Hepatocyte (in vitro differentiated cells): ENCODE results near the gene MBNL1. TPM values are rescaled to one million over a fixed set of nuclear protein-coding genes. Genes with fewer than 3 reads are reported as not detected.

Experiments
- DNase-seq: peaks from one replicate; pipeline ENCODE4 v3.0.0-alpha.2; 2016; ENCODE audit warnings: low spot score
- H2AFZ ChIP-seq: fragments of 200-600 bp; sonication (generic); 2 replicates; pipeline ENCODE4 v1.6.0; 2016; ENCODE audit warnings: antibody characterized with exemption, mild to moderate bottlenecking
- H3K27ac ChIP-seq: fragments of 200-600 bp; sonication (generic); 2 replicates; pipeline ENCODE4 v1.5.1; 2016; ENCODE audit warnings: mild to moderate bottlenecking
- H3K27me3 ChIP-seq: fragments of 200-600 bp; sonication (generic); 2 replicates; pipeline ENCODE4 v1.6.1; 2016
- H3K36me3 ChIP-seq: fragments of 200-600 bp; sonication (generic); replicated peaks from 2 replicates; pipeline ENCODE4 v1.5.1; 2016; ENCODE audit warnings: low read depth; ENCODE audit not compliant: insufficient read depth
- H3K4me1 ChIP-seq: fragments of 200-600 bp; sonication (generic); 2 replicates; pipeline ENCODE4 v1.5.1; 2016; ENCODE audit warnings: mild to moderate bottlenecking, moderate library complexity; ENCODE audit not compliant: insufficient read depth
- H3K4me2 ChIP-seq: fragments of 200-600 bp; sonication (generic); 2 replicates; pipeline ENCODE4 v1.6.0; 2016
- H3K4me3 ChIP-seq: fragments of 200-600 bp; sonication (generic); 2 replicates; pipeline ENCODE4 v1.5.1; 2016; ENCODE audit warnings: mild to moderate bottlenecking
- H3K79me2 ChIP-seq: fragments of 200-600 bp; sonication (generic); 2 replicates; pipeline ENCODE4 v1.6.0; 2017; ENCODE audit warnings: mild to moderate bottlenecking
- H3K9me2 ChIP-seq: fragments of 200-600 bp; sonication (generic); replicated peaks from 2 replicates; pipeline ENCODE4 v1.6.0; 2017; ENCODE audit warnings: mild to moderate bottlenecking; ENCODE audit not compliant: insufficient read depth
- H3K9me3 ChIP-seq: fragments of 200-600 bp; sonication (generic); 2 replicates; pipeline ENCODE4 v1.5.1; 2016; ENCODE audit warnings: low read depth, mild to moderate bottlenecking
- H4K20me1 ChIP-seq: fragments of 200-600 bp; sonication (generic); 2 replicates; pipeline ENCODE4 v1.6.0; 2016; ENCODE audit warnings: mild to moderate bottlenecking; ENCODE audit not compliant: insufficient read depth, poor library complexity, severe bottlenecking
- EZH2 ChIP-seq: fragments of 200-600 bp; sonication (generic); IDR thresholded peaks from 2 replicates; pipeline ENCODE4 v1.6.1; 2016; ENCODE audit warnings: antibody characterized with exemption, mild to moderate bottlenecking, borderline replicate concordance
- EZH2phosphoT487 ChIP-seq: fragments of 200-600 bp; sonication (generic); IDR thresholded peaks from one replicate; pipeline ENCODE4 v1.6.1; 2018; ENCODE audit warnings: antibody characterized with exemption, mild to moderate bottlenecking, low read depth, moderate library complexity; ENCODE audit not compliant: unreplicated experiment, severe bottlenecking
- WGBS: methylation state at CpG from one replicate; pipeline ENCODE4 v1.1.6; 2016; ENCODE audit warnings: low lambda C conversion rate; ENCODE audit errors: missing lambda C conversion rate; 5-methylcytosine and 5-hydroxymethylcytosine counted together
- polyA plus RNA-seq: library from polyadenylated mRNA; unstranded; fragments of >200 nt; fragmentation: Nextera tagmentation; extraction: Ambion mirVana; gene quantifications from 2 replicates; pipeline ENCODE4 v1.2.1, GENCODE V29; 2016
- total RNA-seq: library from RNA; depleted of rRNA; stranded (reverse); fragments of >200 nt; gene quantifications from 2 replicates; pipeline ENCODE4 v1.2.3, GENCODE V29; 2014
- TF ChIP-seq, protein P1 (sequence below): fragments of 200-600 bp; sonication (generic); IDR thresholded peaks from 2 replicates; pipeline ENCODE4 v1.5.1; 2016; ENCODE audit warnings: antibody characterized with exemption, mild to moderate bottlenecking; ENCODE audit not compliant: poor library complexity

Gene MBNL1
- total and polyA plus RNA-seq, 2 experiments from 2014 or later, result 20.5 to 104 TPM

DNA sequence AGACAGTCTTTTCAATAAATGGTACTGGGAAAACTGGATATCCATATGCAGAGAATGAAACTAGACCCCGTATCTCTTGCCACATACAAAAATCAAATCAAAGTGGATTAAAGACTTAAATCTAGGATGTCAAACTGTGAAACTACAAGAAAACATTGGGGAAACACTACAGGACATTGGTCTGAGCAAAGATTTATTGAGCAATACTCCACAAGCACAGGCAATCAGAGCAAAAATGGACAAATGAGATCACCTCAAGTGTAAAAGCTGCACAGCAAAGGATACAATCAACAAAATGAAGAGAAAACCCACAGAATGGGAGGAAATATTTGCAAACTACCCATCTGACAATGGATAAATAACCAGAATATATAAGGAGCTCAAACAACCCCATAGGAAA, 38.4 kb upstream of the MBNL1 start:
- Histone ChIP-seq H3K9me2 (no peaks in the 10 kb centered on the region), H3K4me3 (no peak overlapping the region), H3K4me1 (no peaks in the 10 kb centered on the region), H3K27me3 (no peaks in the 10 kb centered on the region), H3K36me3 (no peaks in the 10 kb centered on the region), H3K4me2 (no peak overlapping the region), H2AFZ (no peak overlapping the region), H3K27ac (no peak overlapping the region), H3K79me2 (no peaks in the 10 kb centered on the region), H4K20me1 (no peaks in the 10 kb centered on the region), H3K9me3 (no peaks in the 10 kb centered on the region)
- WGBS, result 86% methylated on average over 1 of the region's 1 CpG
- no peak for DNase-seq
- TF ChIP-seq, protein P1, sequence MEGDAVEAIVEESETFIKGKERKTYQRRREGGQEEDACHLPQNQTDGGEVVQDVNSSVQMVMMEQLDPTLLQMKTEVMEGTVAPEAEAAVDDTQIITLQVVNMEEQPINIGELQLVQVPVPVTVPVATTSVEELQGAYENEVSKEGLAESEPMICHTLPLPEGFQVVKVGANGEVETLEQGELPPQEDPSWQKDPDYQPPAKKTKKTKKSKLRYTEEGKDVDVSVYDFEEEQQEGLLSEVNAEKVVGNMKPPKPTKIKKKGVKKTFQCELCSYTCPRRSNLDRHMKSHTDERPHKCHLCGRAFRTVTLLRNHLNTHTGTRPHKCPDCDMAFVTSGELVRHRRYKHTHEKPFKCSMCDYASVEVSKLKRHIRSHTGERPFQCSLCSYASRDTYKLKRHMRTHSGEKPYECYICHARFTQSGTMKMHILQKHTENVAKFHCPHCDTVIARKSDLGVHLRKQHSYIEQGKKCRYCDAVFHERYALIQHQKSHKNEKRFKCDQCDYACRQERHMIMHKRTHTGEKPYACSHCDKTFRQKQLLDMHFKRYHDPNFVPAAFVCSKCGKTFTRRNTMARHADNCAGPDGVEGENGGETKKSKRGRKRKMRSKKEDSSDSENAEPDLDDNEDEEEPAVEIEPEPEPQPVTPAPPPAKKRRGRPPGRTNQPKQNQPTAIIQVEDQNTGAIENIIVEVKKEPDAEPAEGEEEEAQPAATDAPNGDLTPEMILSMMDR, result no peak
- no peak for TF ChIP-seq EZH2
- no peak for TF ChIP-seq EZH2phosphoT487

DNA sequence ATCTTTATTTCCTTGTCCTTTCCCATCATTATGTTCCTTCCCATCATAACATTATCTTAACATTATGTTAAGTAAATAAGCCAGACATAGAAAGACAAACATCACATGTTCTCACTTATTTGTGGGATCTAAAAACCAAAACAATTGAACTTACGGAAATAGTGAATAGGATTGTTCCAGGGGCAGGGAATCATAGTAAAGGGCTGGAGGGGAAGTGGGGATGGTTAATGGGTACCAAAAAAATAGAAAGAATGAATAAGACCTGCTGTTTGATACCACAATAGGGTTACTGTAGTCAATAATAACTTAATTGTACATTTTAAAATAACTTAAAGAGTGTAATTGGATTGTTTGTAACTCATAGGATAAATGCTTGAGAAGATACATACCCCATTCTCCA, 36.7 kb upstream of the MBNL1 start:
- Histone ChIP-seq H4K20me1 (no peaks in the 10 kb centered on the region), H2AFZ (no peak overlapping the region), H3K27ac (no peak overlapping the region), H3K27me3 (no peaks in the 10 kb centered on the region), H3K36me3 (no peaks in the 10 kb centered on the region), H3K9me3 (no peaks in the 10 kb centered on the region), H3K79me2 (no peaks in the 10 kb centered on the region), H3K4me2 (no peak overlapping the region), H3K4me1 (no peaks in the 10 kb centered on the region), H3K9me2 (no peaks in the 10 kb centered on the region), H3K4me3 (no peak overlapping the region)
- DNase-seq, result no peak
- TF ChIP-seq EZH2phosphoT487, result no peak
- TF ChIP-seq EZH2, result no peak
- TF ChIP-seq, protein P1, result no peak
- 75% methylated on average over 1 of the region's 1 CpG for WGBS

DNA sequence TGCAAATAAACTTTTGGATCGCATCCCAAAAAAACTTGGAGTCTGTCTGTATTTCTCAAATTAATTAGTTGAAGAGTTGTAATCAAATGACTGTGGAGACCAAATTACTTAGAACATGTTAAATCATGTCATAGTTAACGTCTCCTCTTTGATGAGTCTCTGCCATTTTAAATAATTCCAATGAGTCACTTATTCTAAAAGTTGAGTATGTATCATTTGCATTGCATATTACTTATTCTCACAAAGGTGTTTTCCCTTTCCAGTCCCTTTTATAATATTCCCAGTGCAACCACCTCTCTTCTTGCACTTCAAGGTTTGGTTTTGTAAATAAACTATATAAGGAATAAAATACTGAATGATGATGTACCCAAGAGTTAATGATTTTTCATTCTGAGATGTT, 36.0 kb upstream of the MBNL1 start:
- Histone ChIP-seq H3K36me3 (no peaks in the 10 kb centered on the region), H3K9me3 (no peaks in the 10 kb centered on the region), H3K79me2 (no peaks in the 10 kb centered on the region), H3K4me3 (no peak overlapping the region), H3K27ac (no peak overlapping the region), H3K4me1 (no peaks in the 10 kb centered on the region), H3K4me2 (no peak overlapping the region), H2AFZ (no peak overlapping the region), H3K9me2 (no peaks in the 10 kb centered on the region), H4K20me1 (no peaks in the 10 kb centered on the region), H3K27me3 (no peaks in the 10 kb centered on the region)
- DNase-seq, result no peak
- TF ChIP-seq, protein P1, result no peak
- 89% methylated on average over 2 of the region's 2 CpGs for WGBS

DNA sequence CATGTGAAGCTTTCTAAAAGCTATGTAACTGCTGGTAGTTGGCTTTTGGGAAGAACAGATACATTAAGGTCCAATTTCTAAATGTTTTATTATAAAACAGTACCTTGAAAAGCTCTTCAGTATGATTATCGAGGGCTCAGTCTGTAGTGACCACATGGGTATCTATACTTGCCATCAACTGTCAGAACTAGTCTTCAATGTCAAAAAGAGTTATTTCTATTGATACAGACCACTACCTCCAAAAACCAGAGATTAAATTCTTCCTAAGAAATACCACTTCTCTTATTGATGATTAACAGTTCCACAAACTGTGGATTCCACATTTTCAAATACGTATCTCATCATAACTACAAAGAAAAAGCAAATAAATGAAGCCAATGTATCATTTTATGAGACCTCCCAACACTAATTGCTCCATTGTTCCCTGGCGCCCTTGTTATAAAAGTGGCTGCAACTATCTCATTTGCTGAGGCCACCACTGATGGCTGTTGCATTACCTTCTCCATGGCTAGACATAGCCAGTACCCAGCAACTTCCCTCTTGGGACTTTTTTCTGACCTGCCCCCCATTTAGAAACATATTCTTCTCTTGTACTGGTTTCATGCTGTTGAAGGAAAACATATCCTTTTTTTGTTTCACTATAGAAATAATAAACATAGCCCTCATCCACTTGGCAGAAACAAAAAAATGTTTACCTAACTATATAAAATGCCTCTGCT, 33.9 kb upstream of the MBNL1 start:
- no peak for TF ChIP-seq EZH2phosphoT487
- no peak for TF ChIP-seq EZH2
- TF ChIP-seq, protein P1, result no peak
- H3K27ac ChIP-seq, result no peak overlapping the region
- no peaks in the 10 kb centered on the region for H3K79me2 ChIP-seq
- no peaks in the 10 kb centered on the region for H3K9me3 ChIP-seq
- WGBS, result 81% methylated on average over 3 of the region's 3 CpGs
- no peaks in the 10 kb centered on the region for H4K20me1 ChIP-seq
- no peak for DNase-seq
- H3K4me2 ChIP-seq, result no peak overlapping the region
- no peak overlapping the region for H3K4me3 ChIP-seq
- H3K4me1 ChIP-seq, result no peaks in the 10 kb centered on the region
- no peaks in the 10 kb centered on the region for H3K36me3 ChIP-seq
- no peaks in the 10 kb centered on the region for H3K9me2 ChIP-seq
- H2AFZ ChIP-seq, result no peak overlapping the region
- no peaks in the 10 kb centered on the region for H3K27me3 ChIP-seq
